Stimulated activated CD8-positive, alpha-beta memory T cell treated with anti-CD3 and anti-CD28 coated beads, Interleukin-4, amount 100 ng/mL, for 1 hour (primary cell): ENCODE data around the gene KRT222.

Experiments used
- DNase-seq, 2 donors: peaks; one replicate each; pipeline ENCODE4 v3.0.0-alpha.2; 2020; ENCODE audit warnings: low read depth in 2 of 2, low spot score in 1 of 2

Gene KRT222

GRCh38 chr17:40664582-40665333, at the start of gene KRT222:
KRT222 (minus strand) TSS chr17:40665177; CDS start chr17:40665099, 78 bp downstream.
- no peak for DNase-seq

- no peak for DNase-seq
These were observed 49.5 kb upstream of the KRT222 start for GRCh38 chr17:40714473-40714872.

- DNase-seq, result no peak
These were observed 42.8 kb upstream of the KRT222 start for GRCh38 chr17:40707745-40708144.

GRCh38 chr17:40705584-40705983, 40.6 kb upstream of the KRT222 start:
- no peak for DNase-seq

GRCh38 chr17:40703652-40704051, 38.7 kb upstream of the KRT222 start, which contains the start of gene KRT24:
KRT24 (minus strand) TSS chr17:40703752; CDS start chr17:40703693, 59 bp downstream.
- no peak for DNase-seq

- no peak for DNase-seq
These were observed 37.3 kb upstream of the KRT222 start for GRCh38 chr17:40702271-40702670.

- no peak for DNase-seq
These were observed 34.9 kb upstream of the KRT222 start for GRCh38 chr17:40699853-40700252.

- DNase-seq, result no peak
These were observed 34.4 kb upstream of the KRT222 start for GRCh38 chr17:40699371-40699770.

GRCh38 chr17:40697297-40697696, 32.3 kb upstream of the KRT222 start:
- no peak for DNase-seq

- no peak for DNase-seq
These were observed 31.7 kb upstream of the KRT222 start for GRCh38 chr17:40696651-40697072.

GRCh38 chr17:40695874-40696472, 31.0 kb upstream of the KRT222 start:
- no peak for DNase-seq

GRCh38 chr17:40694584-40694983, 29.6 kb upstream of the KRT222 start:
- DNase-seq, result no peak

- no peak for DNase-seq
These were observed 22.1 kb upstream of the KRT222 start for GRCh38 chr17:40687106-40687505.

- DNase-seq, result no peak
These were observed 21.2 kb upstream of the KRT222 start for GRCh38 chr17:40686192-40686591.

- DNase-seq, result no peak
These were observed 16.0 kb upstream of the KRT222 start for GRCh38 chr17:40680998-40681397.

- DNase-seq, result no peak
These were observed 14.5 kb upstream of the KRT222 start for GRCh38 chr17:40679523-40679907.

- DNase-seq, result no peak
These were observed 14.0 kb upstream of the KRT222 start for GRCh38 chr17:40678902-40679522.

- DNase-seq, result no peak
These were observed 10.9 kb upstream of the KRT222 start for GRCh38 chr17:40675905-40676304.

GRCh38 chr17:40672654-40673053, 7.7 kb upstream of the KRT222 start:
- DNase-seq, result no peak

- no peak for DNase-seq
These were observed 6.3 kb upstream of the KRT222 start for GRCh38 chr17:40671282-40671681.

GRCh38 chr17:40666331-40666730, 1.4 kb upstream of the KRT222 start:
- no peak for DNase-seq

GRCh38 chr17:40663252-40663651, 1.7 kb downstream of the KRT222 start:
- DNase-seq, result no peak
